ENCODE data around the gene KLK6. TPM values are rescaled to one million over a fixed set of nuclear protein-coding genes. Genes with fewer than 3 reads are reported as not detected.

Gene KLK6
- total RNA-seq (2014; rRNA removed; shearing (Covaris generic); ENCODE audit: low replicate concordance), result not detected in 2 replicates

GRCh38 chr19:50969413-50969760 is at the start of gene KLK6:
TSS of gene KLK6 (minus strand) at chr19:50969591. CDS start at chr19:50968104, 1,487 bp downstream.
- Histone ChIP-seq H3K79me2 (ENCODE audit: low read length) (no peaks in the 10 kb centered on the region), H3K9ac (ENCODE audit: low read length) (no peak within 1 kb of the TSS), H3K4me1 (ENCODE audit: low read length) (no peaks in the 10 kb centered on the region), H3K36me3 (ENCODE audit: insufficient read depth, low read length) (no peaks in the 10 kb centered on the region), H2AFZ (ENCODE audit: low read length) (no peak within 1 kb of the TSS), H3K9me3 (ENCODE audit: low read length) (no peaks in the 10 kb centered on the region), H4K20me1 (ENCODE audit: insufficient read depth, low read depth, low read length) (no peaks in the 10 kb centered on the region), H3K27me3 (ENCODE audit: low read length) (no peaks in the 10 kb centered on the region), H3K4me2 (ENCODE audit: low read depth, low read length, poor library complexity, severe bottlenecking) (no peak within 1 kb of the TSS), H3K27ac (ENCODE audit: low read length) (no peak within 1 kb of the TSS), H3K9me2 (replicated peaks; ENCODE audit: insufficient read depth, low read length) (no peaks in the 10 kb centered on the region), H3K4me3 (ENCODE audit: low read length) (no peak within 1 kb of the TSS)
- no peak for DNase-seq

- Histone ChIP-seq H3K9me2 (replicated peaks; ENCODE audit: insufficient read depth, low read length) (no peaks in the 10 kb centered on the region), H3K27me3 (ENCODE audit: low read length) (no peaks in the 10 kb centered on the region), H3K4me2 (ENCODE audit: low read depth, low read length, poor library complexity, severe bottlenecking) (no peak overlapping the region), H3K9ac (ENCODE audit: low read length) (no peak overlapping the region), H2AFZ (ENCODE audit: low read length) (no peak overlapping the region), H3K27ac (ENCODE audit: low read length) (no peak overlapping the region), H3K4me3 (ENCODE audit: low read length) (no peak overlapping the region), H4K20me1 (ENCODE audit: insufficient read depth, low read depth, low read length) (peaks cover 3% of the 10 kb centered on the region; the same call in 1 of the 2 replicates), H3K79me2 (ENCODE audit: low read length) (no peaks in the 10 kb centered on the region), H3K4me1 (ENCODE audit: low read length) (no peaks in the 10 kb centered on the region), H3K36me3 (ENCODE audit: insufficient read depth, low read length) (no peaks in the 10 kb centered on the region), H3K9me3 (ENCODE audit: low read length) (no peaks in the 10 kb centered on the region)
- DNase-seq, result no peak
Observed at GRCh38 chr19:51018745-51019543, 49.6 kb upstream of the KLK6 start.

- H3K36me3 ChIP-seq (ENCODE audit: insufficient read depth, low read length), result no peaks in the 10 kb centered on the region
- H3K9me3 ChIP-seq (ENCODE audit: low read length), result no peaks in the 10 kb centered on the region
- H3K4me2 ChIP-seq (ENCODE audit: low read depth, low read length, poor library complexity, severe bottlenecking), result no peak overlapping the region
- no peaks in the 10 kb centered on the region for H3K27me3 ChIP-seq (ENCODE audit: low read length)
- DNase-seq, result no peak
- H3K79me2 ChIP-seq (ENCODE audit: low read length), result no peaks in the 10 kb centered on the region
- H2AFZ ChIP-seq (ENCODE audit: low read length), result no peak overlapping the region
- no peaks in the 10 kb centered on the region for H3K9me2 ChIP-seq (replicated peaks; ENCODE audit: insufficient read depth, low read length)
- no peaks in the 10 kb centered on the region for H3K4me1 ChIP-seq (ENCODE audit: low read length)
- no peak overlapping the region for H3K27ac ChIP-seq (ENCODE audit: low read length)
- H3K4me3 ChIP-seq (ENCODE audit: low read length), result no peak overlapping the region
- peaks cover 3% of the 10 kb centered on the region; the same call in 1 of the 2 replicates for H4K20me1 ChIP-seq (ENCODE audit: insufficient read depth, low read depth, low read length)
- H3K9ac ChIP-seq (ENCODE audit: low read length), result no peak overlapping the region
Observed at GRCh38 chr19:51016798-51017683, 47.6 kb upstream of the KLK6 start.

GRCh38 chr19:51015691-51016267 is 46.4 kb upstream of the KLK6 start:
- no peak overlapping the region for H3K4me3 ChIP-seq (ENCODE audit: low read length)
- no peak for DNase-seq
- H3K9me2 ChIP-seq (replicated peaks; ENCODE audit: insufficient read depth, low read length), result no peaks in the 10 kb centered on the region
- no peaks in the 10 kb centered on the region for H3K36me3 ChIP-seq (ENCODE audit: insufficient read depth, low read length)
- H3K4me1 ChIP-seq (ENCODE audit: low read length), result no peaks in the 10 kb centered on the region
- H3K27ac ChIP-seq (ENCODE audit: low read length), result no peak overlapping the region
- peaks cover 3% of the 10 kb centered on the region; the same call in 1 of the 2 replicates for H4K20me1 ChIP-seq (ENCODE audit: insufficient read depth, low read depth, low read length)
- no peaks in the 10 kb centered on the region for H3K79me2 ChIP-seq (ENCODE audit: low read length)
- H2AFZ ChIP-seq (ENCODE audit: low read length), result no peak overlapping the region
- no peak overlapping the region for H3K4me2 ChIP-seq (ENCODE audit: low read depth, low read length, poor library complexity, severe bottlenecking)
- no peak overlapping the region for H3K9ac ChIP-seq (ENCODE audit: low read length)
- H3K27me3 ChIP-seq (ENCODE audit: low read length), result no peaks in the 10 kb centered on the region
- H3K9me3 ChIP-seq (ENCODE audit: low read length), result no peaks in the 10 kb centered on the region

- no peaks in the 10 kb centered on the region for H3K36me3 ChIP-seq (ENCODE audit: insufficient read depth, low read length)
- no peak for DNase-seq
- H3K4me1 ChIP-seq (ENCODE audit: low read length), result no peaks in the 10 kb centered on the region
- no peaks in the 10 kb centered on the region for H3K9me2 ChIP-seq (replicated peaks; ENCODE audit: insufficient read depth, low read length)
- no peak overlapping the region for H2AFZ ChIP-seq (ENCODE audit: low read length)
- no peak overlapping the region for H3K27ac ChIP-seq (ENCODE audit: low read length)
- H3K4me2 ChIP-seq (ENCODE audit: low read depth, low read length, poor library complexity, severe bottlenecking), result no peak overlapping the region
- H3K27me3 ChIP-seq (ENCODE audit: low read length), result no peaks in the 10 kb centered on the region
- no peak overlapping the region for H3K9ac ChIP-seq (ENCODE audit: low read length)
- H3K4me3 ChIP-seq (ENCODE audit: low read length), result no peak overlapping the region
- no peaks in the 10 kb centered on the region for H3K9me3 ChIP-seq (ENCODE audit: low read length)
- H4K20me1 ChIP-seq (ENCODE audit: insufficient read depth, low read depth, low read length), result peaks cover 3% of the 10 kb centered on the region; the same call in 1 of the 2 replicates
- H3K79me2 ChIP-seq (ENCODE audit: low read length), result no peaks in the 10 kb centered on the region
Observed at GRCh38 chr19:51014242-51014641, 44.9 kb upstream of the KLK6 start.

- no peaks in the 10 kb centered on the region for H3K4me1 ChIP-seq (ENCODE audit: low read length)
- H2AFZ ChIP-seq (ENCODE audit: low read length), result no peak overlapping the region
- no peak overlapping the region for H3K9ac ChIP-seq (ENCODE audit: low read length)
- no peaks in the 10 kb centered on the region for H3K27me3 ChIP-seq (ENCODE audit: low read length)
- peaks cover 3% of the 10 kb centered on the region; the same call in 1 of the 2 replicates for H4K20me1 ChIP-seq (ENCODE audit: insufficient read depth, low read depth, low read length)
- H3K9me3 ChIP-seq (ENCODE audit: low read length), result no peaks in the 10 kb centered on the region
- no peak overlapping the region for H3K27ac ChIP-seq (ENCODE audit: low read length)
- no peaks in the 10 kb centered on the region for H3K9me2 ChIP-seq (replicated peaks; ENCODE audit: insufficient read depth, low read length)
- H3K4me2 ChIP-seq (ENCODE audit: low read depth, low read length, poor library complexity, severe bottlenecking), result no peak overlapping the region
- H3K79me2 ChIP-seq (ENCODE audit: low read length), result no peaks in the 10 kb centered on the region
- no peaks in the 10 kb centered on the region for H3K36me3 ChIP-seq (ENCODE audit: insufficient read depth, low read length)
- H3K4me3 ChIP-seq (ENCODE audit: low read length), result no peak overlapping the region
- no peak for DNase-seq
Observed at GRCh38 chr19:51012661-51013190, 43.3 kb upstream of the KLK6 start.

GRCh38 chr19:51010066-51010795 is 40.8 kb upstream of the KLK6 start:
- H3K4me3 ChIP-seq (ENCODE audit: low read length), result no peak overlapping the region
- H3K27ac ChIP-seq (ENCODE audit: low read length), result no peak overlapping the region
- no peaks in the 10 kb centered on the region for H3K9me3 ChIP-seq (ENCODE audit: low read length)
- H3K36me3 ChIP-seq (ENCODE audit: insufficient read depth, low read length), result no peaks in the 10 kb centered on the region
- no peak for DNase-seq
- H3K79me2 ChIP-seq (ENCODE audit: low read length), result no peaks in the 10 kb centered on the region
- no peak overlapping the region for H3K9ac ChIP-seq (ENCODE audit: low read length)
- H3K9me2 ChIP-seq (replicated peaks; ENCODE audit: insufficient read depth, low read length), result no peaks in the 10 kb centered on the region
- H3K27me3 ChIP-seq (ENCODE audit: low read length), result no peaks in the 10 kb centered on the region
- H2AFZ ChIP-seq (ENCODE audit: low read length), result no peak overlapping the region
- H4K20me1 ChIP-seq (ENCODE audit: insufficient read depth, low read depth, low read length), result 0 out of 2 replicates have a peak, but pooled peaks cover under 1% of the 10 kb centered on the region
- no peaks in the 10 kb centered on the region for H3K4me1 ChIP-seq (ENCODE audit: low read length)
- H3K4me2 ChIP-seq (ENCODE audit: low read depth, low read length, poor library complexity, severe bottlenecking), result no peak overlapping the region
